GM12891 (cell line): ENCODE results near the gene TMCO4.

ENCODE experiments used
- POLR2AphosphoS5 ChIP-seq: IDR thresholded peaks from 2 replicates; pipeline ENCODE4 v1.6.1; 2011; ENCODE audit warnings: low read depth, low read length, control low read depth
- TAF1 ChIP-seq: IDR thresholded peaks from 2 replicates; pipeline ENCODE4 v1.6.1; 2011; ENCODE audit warnings: low read depth, low read length, control low read depth

- no peak for TF ChIP-seq POLR2AphosphoS5
- TF ChIP-seq TAF1 = no peak
These were observed 88.7 kb downstream of the TMCO4 start for GRCh38 chr1:19710825-19711611.
